C4-2B (cell line): ENCODE results near the gene CD93.
A peak's percentile ranks its signal among the peaks of the same experiment; 100 is the strongest.

Experiments used
- ZFX ChIP-seq: fragments of 450-650 bp; IDR thresholded peaks from 2 replicates; pipeline ENCODE4 v1.6.1; 2017
- TF ChIP-seq, protein P1 (sequence below): fragments of 450-650 bp; conservative IDR thresholded peaks from 2 replicates; pipeline ENCODE4 v1.5.1; 2017; ENCODE audit warnings: mild to moderate bottlenecking

DNA sequence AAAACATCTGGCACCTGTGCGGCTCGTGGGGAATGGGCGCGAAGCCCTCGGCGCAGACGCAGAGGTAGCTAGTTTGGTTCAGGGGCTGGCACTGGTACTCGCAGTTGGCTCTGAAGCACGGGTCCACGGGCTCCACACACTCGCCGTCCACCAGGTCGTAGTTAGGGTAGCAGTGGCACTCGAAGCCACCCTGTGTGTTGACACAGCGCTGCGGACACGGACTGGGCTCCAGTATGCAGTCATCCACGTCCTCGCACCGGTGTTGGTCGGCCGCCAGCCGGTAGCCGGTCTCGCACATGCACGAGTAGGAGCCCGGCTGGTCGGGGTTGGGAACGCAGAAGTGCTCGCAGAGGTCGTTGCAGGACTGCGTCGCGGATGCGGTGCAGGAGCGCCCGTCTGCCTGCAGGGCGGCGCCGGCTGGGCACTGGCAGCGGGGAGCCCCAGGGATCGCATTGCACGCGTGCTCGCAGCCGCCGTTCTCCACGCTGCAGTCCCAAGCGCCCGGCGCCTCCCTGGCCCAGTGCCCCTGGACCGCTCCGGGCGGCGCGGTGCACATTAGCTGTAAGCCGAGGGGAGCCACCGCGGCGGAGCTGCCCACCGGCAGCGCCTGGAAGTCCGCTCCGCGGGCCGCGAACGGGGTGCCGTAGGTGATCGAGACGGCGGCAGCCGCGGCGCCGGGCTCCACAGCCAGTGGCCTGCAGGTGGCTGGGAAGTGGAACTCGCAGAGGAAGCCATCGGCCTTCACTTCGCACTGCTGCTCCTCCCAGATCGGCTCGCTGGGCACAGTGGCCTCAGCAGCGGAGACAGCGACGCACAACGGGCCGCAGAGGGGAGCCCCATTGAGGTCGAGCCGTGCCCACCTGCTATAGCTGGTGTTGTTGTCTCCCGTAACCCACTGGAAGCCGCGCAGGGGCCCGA, 37.6 kb downstream of the CD93 start:
- TF ChIP-seq, protein P1, sequence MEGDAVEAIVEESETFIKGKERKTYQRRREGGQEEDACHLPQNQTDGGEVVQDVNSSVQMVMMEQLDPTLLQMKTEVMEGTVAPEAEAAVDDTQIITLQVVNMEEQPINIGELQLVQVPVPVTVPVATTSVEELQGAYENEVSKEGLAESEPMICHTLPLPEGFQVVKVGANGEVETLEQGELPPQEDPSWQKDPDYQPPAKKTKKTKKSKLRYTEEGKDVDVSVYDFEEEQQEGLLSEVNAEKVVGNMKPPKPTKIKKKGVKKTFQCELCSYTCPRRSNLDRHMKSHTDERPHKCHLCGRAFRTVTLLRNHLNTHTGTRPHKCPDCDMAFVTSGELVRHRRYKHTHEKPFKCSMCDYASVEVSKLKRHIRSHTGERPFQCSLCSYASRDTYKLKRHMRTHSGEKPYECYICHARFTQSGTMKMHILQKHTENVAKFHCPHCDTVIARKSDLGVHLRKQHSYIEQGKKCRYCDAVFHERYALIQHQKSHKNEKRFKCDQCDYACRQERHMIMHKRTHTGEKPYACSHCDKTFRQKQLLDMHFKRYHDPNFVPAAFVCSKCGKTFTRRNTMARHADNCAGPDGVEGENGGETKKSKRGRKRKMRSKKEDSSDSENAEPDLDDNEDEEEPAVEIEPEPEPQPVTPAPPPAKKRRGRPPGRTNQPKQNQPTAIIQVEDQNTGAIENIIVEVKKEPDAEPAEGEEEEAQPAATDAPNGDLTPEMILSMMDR: peak; percentile 58
- TF ChIP-seq ZFX: no peak
